Measurements from ENCODE around the gene ATG101.

- TF ChIP-seq, protein P1, sequence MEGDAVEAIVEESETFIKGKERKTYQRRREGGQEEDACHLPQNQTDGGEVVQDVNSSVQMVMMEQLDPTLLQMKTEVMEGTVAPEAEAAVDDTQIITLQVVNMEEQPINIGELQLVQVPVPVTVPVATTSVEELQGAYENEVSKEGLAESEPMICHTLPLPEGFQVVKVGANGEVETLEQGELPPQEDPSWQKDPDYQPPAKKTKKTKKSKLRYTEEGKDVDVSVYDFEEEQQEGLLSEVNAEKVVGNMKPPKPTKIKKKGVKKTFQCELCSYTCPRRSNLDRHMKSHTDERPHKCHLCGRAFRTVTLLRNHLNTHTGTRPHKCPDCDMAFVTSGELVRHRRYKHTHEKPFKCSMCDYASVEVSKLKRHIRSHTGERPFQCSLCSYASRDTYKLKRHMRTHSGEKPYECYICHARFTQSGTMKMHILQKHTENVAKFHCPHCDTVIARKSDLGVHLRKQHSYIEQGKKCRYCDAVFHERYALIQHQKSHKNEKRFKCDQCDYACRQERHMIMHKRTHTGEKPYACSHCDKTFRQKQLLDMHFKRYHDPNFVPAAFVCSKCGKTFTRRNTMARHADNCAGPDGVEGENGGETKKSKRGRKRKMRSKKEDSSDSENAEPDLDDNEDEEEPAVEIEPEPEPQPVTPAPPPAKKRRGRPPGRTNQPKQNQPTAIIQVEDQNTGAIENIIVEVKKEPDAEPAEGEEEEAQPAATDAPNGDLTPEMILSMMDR (IDR thresholded peaks at IDR 0.05): no peak
- TF ChIP-seq EZH2 (IDR thresholded peaks at IDR 0.05): no peak
These were observed 20.1 kb upstream of the ATG101 start for GRCh38 chr12:52049688-52050087.

Data from neural progenitor cell (in vitro differentiated cells).